ENCODE data around the gene ATP8A2. TPM values are rescaled to one million over a fixed set of nuclear protein-coding genes. Genes with fewer than 3 reads are reported as not detected.

ATP8A2 gene
- total and polyA plus RNA-seq, 9 of the 15 experiments (the other 6 are each of a cell fraction or from before 2014, with no cell fraction given), result under 0.01 to 0.33 (median 0.06) TPM; not detected in 4

GRCh38 chr13:26058704-26059103, 686.9 kb downstream of the ATP8A2 start:
- in situ Hi-C loops (cut with MboI) (no loop called here), intact Hi-C loops (cut with micrococcal nuclease) (no loop called here)
- H3K4me2 ChIP-seq (ENCODE audit: insufficient read depth, low read length), result no peak overlapping the region
- ChIA-PET POLR2A (interaction anchor here (0.7 kb wide), 1 partner anchor 1882 kb away, joined by 3 read pairs; no protein-coding TSS in a partner anchor), CTCF (ENCODE audit: low intra/inter-chr PET ratio) (no interaction called here)
- no peak overlapping the region for H3K4me3 ChIP-seq
- no peaks in the 10 kb centered on the region for H3K36me3 ChIP-seq (ENCODE audit: control insufficient read depth, insufficient read depth, low read length)
- no peak for DNase-seq (ENCODE audit: extremely low read depth in 1 of 4, low spot score in 3 of 4)
- BruUV-seq (replicated peaks), result no TSS peak
- H3K27ac ChIP-seq (ENCODE audit: extremely low read depth, low read depth, low read length), result no peak overlapping the region
- H3K9me1 ChIP-seq (ENCODE audit: control insufficient read depth, insufficient read depth, low read length), result no peaks in the 10 kb centered on the region
- no peaks in the 10 kb centered on the region for H3K79me2 ChIP-seq (ENCODE audit: control insufficient read depth, insufficient read depth, low read length)
- no peaks in the 10 kb centered on the region for H3K27me3 ChIP-seq (ENCODE audit: control insufficient read depth in 2 of 2, insufficient read depth in 2 of 2, low read length in 2 of 2)
- TF ChIP-seq, protein P1, sequence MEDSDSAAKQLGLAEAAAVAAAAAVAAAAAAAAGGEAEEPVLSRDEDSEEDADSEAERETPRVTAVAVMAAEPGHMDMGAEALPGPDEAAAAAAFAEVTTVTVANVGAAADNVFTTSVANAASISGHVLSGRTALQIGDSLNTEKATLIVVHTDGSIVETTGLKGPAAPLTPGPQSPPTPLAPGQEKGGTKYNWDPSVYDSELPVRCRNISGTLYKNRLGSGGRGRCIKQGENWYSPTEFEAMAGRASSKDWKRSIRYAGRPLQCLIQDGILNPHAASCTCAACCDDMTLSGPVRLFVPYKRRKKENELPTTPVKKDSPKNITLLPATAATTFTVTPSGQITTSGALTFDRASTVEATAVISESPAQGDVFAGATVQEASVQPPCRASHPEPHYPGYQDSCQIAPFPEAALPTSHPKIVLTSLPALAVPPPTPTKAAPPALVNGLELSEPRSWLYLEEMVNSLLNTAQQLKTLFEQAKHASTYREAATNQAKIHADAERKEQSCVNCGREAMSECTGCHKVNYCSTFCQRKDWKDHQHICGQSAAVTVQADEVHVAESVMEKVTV (CRISPR knock-in tag; IDR thresholded peaks at IDR 0.05), result no peak
- H4K20me1 ChIP-seq (replicated peaks; ENCODE audit: control insufficient read depth, insufficient read depth, low read length), result no peaks in the 10 kb centered on the region
- ATAC-seq, result no peak
- H2AFZ ChIP-seq (ENCODE audit: low read depth, low read length), result no peak overlapping the region
- WGBS (ENCODE audit: insufficient coverage, low coverage, missing lambda C conversion rate), result 0% methylated on average over 5 of the region's 6 CpGs
- no peaks in the 10 kb centered on the region for H3K4me1 ChIP-seq (replicated peaks in 1 of 2; ENCODE audit: control insufficient read depth in 2 of 2, insufficient read depth in 2 of 2, low read length in 2 of 2)
- no peak overlapping the region for H3K9ac ChIP-seq (ENCODE audit: insufficient read depth in 1 of 2, low read depth in 2 of 2, low read length in 2 of 2)
- no peaks in the 10 kb centered on the region for H3K9me3 ChIP-seq (replicated peaks; ENCODE audit: control insufficient read depth, insufficient read depth, low read depth, low read length)
- no peak for FAIRE-seq

GRCh38 chr13:26060357-26060756, 688.6 kb downstream of the ATP8A2 start:
- in situ Hi-C loops (cut with MboI), result loop anchor here (10.0 kb wide), 1 partner anchor 486 kb away; no protein-coding TSS in a partner anchor
- DNase-seq (ENCODE audit: extremely low read depth in 1 of 4, low spot score in 3 of 4) (no peak), ATAC-seq (no peak), FAIRE-seq (no peak)
- no peak overlapping the region for H3K4me3 ChIP-seq
- H3K9me3 ChIP-seq (replicated peaks; ENCODE audit: control insufficient read depth, insufficient read depth, low read depth, low read length), result no peaks in the 10 kb centered on the region
- H3K9me1 ChIP-seq (ENCODE audit: control insufficient read depth, insufficient read depth, low read length), result no peaks in the 10 kb centered on the region
- intact Hi-C loops (cut with micrococcal nuclease), result loop anchor here (5.0 kb wide), 1 partner anchor 488 kb away; no protein-coding TSS in a partner anchor
- no peak overlapping the region for H2AFZ ChIP-seq (ENCODE audit: low read depth, low read length)
- ChIA-PET POLR2A (no interaction called here), CTCF (ENCODE audit: low intra/inter-chr PET ratio) (no interaction called here)
- no peaks in the 10 kb centered on the region for H3K27me3 ChIP-seq (ENCODE audit: control insufficient read depth in 2 of 2, insufficient read depth in 2 of 2, low read length in 2 of 2)
- no peak overlapping the region for H3K4me2 ChIP-seq (ENCODE audit: insufficient read depth, low read length)
- no peaks in the 10 kb centered on the region for H3K36me3 ChIP-seq (ENCODE audit: control insufficient read depth, insufficient read depth, low read length)
- H4K20me1 ChIP-seq (replicated peaks; ENCODE audit: control insufficient read depth, insufficient read depth, low read length), result no peaks in the 10 kb centered on the region
- no TSS peak for BruUV-seq (replicated peaks)
- H3K9ac ChIP-seq (ENCODE audit: insufficient read depth in 1 of 2, low read depth in 2 of 2, low read length in 2 of 2), result no peak overlapping the region
- H3K27ac ChIP-seq (ENCODE audit: extremely low read depth, low read depth, low read length), result no peak overlapping the region
- no peaks in the 10 kb centered on the region for H3K79me2 ChIP-seq (ENCODE audit: control insufficient read depth, insufficient read depth, low read length)
- no peaks in the 10 kb centered on the region for H3K4me1 ChIP-seq (replicated peaks in 1 of 2; ENCODE audit: control insufficient read depth in 2 of 2, insufficient read depth in 2 of 2, low read length in 2 of 2)
- WGBS (ENCODE audit: insufficient coverage, low coverage, missing lambda C conversion rate), result 0% methylated on average over 3 of the region's 4 CpGs
- TF ChIP-seq E2F6 (IDR thresholded peaks at IDR 0.05; ENCODE audit: borderline replicate concordance in 1 of 2, extremely low read depth in 1 of 2, insufficient read depth in 1 of 2, insufficient read length in 1 of 2, low read depth in 1 of 2, low read length in 1 of 2, poor library complexity in 1 of 2, severe bottlenecking in 1 of 2) (no peak), PRDM10 (IDR thresholded peaks at IDR 0.05; ENCODE audit: partially characterized antibody) (no peak)
- TF ChIP-seq, protein P2, sequence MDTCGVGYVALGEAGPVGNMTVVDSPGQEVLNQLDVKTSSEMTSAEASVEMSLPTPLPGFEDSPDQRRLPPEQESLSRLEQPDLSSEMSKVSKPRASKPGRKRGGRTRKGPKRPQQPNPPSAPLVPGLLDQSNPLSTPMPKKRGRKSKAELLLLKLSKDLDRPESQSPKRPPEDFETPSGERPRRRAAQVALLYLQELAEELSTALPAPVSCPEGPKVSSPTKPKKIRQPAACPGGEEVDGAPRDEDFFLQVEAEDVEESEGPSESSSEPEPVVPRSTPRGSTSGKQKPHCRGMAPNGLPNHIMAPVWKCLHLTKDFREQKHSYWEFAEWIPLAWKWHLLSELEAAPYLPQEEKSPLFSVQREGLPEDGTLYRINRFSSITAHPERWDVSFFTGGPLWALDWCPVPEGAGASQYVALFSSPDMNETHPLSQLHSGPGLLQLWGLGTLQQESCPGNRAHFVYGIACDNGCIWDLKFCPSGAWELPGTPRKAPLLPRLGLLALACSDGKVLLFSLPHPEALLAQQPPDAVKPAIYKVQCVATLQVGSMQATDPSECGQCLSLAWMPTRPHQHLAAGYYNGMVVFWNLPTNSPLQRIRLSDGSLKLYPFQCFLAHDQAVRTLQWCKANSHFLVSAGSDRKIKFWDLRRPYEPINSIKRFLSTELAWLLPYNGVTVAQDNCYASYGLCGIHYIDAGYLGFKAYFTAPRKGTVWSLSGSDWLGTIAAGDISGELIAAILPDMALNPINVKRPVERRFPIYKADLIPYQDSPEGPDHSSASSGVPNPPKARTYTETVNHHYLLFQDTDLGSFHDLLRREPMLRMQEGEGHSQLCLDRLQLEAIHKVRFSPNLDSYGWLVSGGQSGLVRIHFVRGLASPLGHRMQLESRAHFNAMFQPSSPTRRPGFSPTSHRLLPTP (IDR thresholded peaks at IDR 0.05; ENCODE audit: borderline replicate concordance, extremely low read depth, insufficient read length), result no peak

All from K562 (cell line).